Sigmoid colon (tissue), 7 donors: Measurements from ENCODE around the gene PCDHGA6. TPM values are rescaled to one million over a fixed set of nuclear protein-coding genes. Genes with fewer than 3 reads are reported as not detected.
"Not testable (repeated sequence)": the region's sequence is repeated elsewhere in the genome, so short reads cannot be mapped to it uniquely, and the experiment has no call there.

Experiments
- DNase-seq: peaks from one replicate; pipeline ENCODE4 v3.0.0-alpha.2; 2019
- H3K27ac ChIP-seq, 4 donors: fragments of 200-600 bp; sonication (generic); one replicate each; pipeline ENCODE4 v1.5.1; 2016 to 2019; ENCODE audit warnings: mild to moderate bottlenecking in 1 of 4
- H3K27me3 ChIP-seq, 3 donors: fragments of 200-600 bp; sonication (generic); one replicate each; pipeline ENCODE4 v1.5.1; 2019; ENCODE audit warnings: mild to moderate bottlenecking in 1 of 3
- H3K36me3 ChIP-seq, 4 donors: fragments of 200-600 bp; sonication (generic); one replicate each; pipeline ENCODE4 v1.5.1; 2016 to 2019
- H3K4me1 ChIP-seq, 4 donors: fragments of 200-600 bp; sonication (generic); one replicate each; pipeline ENCODE4 v1.5.1; 2017 to 2019
- H3K4me3 ChIP-seq, 4 donors: fragments of 200-600 bp; sonication (generic); one replicate each; pipeline ENCODE4 v1.5.1; 2017 to 2019; ENCODE audit warnings: mild to moderate bottlenecking in 2 of 4, moderate library complexity in 1 of 4
- H3K9me3 ChIP-seq, 4 donors: fragments of 200-600 bp in 3 of 4; sonication (generic) in 3 of 4; one replicate each; pipeline versions ENCODE4 v1.5.1 to v1.6.1; 2013 to 2019
- CTCF ChIP-seq, 4 experiments: fragments of 450-650 bp in 3 of 4; fragments of 200-600 bp in 1 of 4; IDR thresholded peaks; one replicate each; pipeline ENCODE4 v1.5.1; 2016 to 2019; ENCODE audit warnings: antibody characterized with exemption in 4 of 4, mild to moderate bottlenecking in 3 of 4, moderate library complexity in 2 of 4
- EP300 ChIP-seq, 4 donors: sonication (generic); formaldehyde crosslinking; IDR thresholded peaks; one replicate each; pipeline ENCODE4 v1.6.1; 2017; ENCODE audit warnings: antibody characterized with exemption in 4 of 4
- POLR2A ChIP-seq, 2 donors: fragments of 450-650 bp; IDR thresholded peaks; one replicate each; pipeline ENCODE4 v1.6.1; 2016; ENCODE audit warnings: antibody characterized with exemption in 2 of 2, mild to moderate bottlenecking in 2 of 2, moderate library complexity in 2 of 2
- POLR2AphosphoS5 ChIP-seq, 4 donors: sonication (generic); formaldehyde crosslinking; IDR thresholded peaks; one replicate each; pipeline ENCODE4 v1.6.1; 2017; ENCODE audit warnings: antibody characterized with exemption in 4 of 4
- WGBS, 2 donors: extraction: QIAGEN DNeasy Blood & Tissue Kit; methylation state at CpG; one replicate each; pipeline ENCODE4 v1.1.7; 2013; 5-methylcytosine and 5-hydroxymethylcytosine counted together
- intact Hi-C: fragments of 100-400 bp; cut with DNase I; formaldehyde crosslinking; loops from one replicate; pipeline ENCODE4 v1.15.1; 2023
- polyA plus RNA-seq, 3 donors: library from polyadenylated mRNA; stranded (reverse); fragments of 200-250 nt; gene quantifications; one replicate each; pipeline ENCODE4 v1.2.3, GENCODE V29; 2013
- total RNA-seq, 4 donors: library from RNA; depleted of rRNA; stranded (reverse); fragments of >200 nt; gene quantifications; one replicate each; pipeline ENCODE4 v1.1.0, GENCODE V29; 2016
- donor health status: healthy with polysubstance abuse.
- donor health status: Bipolar disorder and iron deficiency.
- donor health status: healthy.

Gene PCDHGA6
- total and polyA plus RNA-seq, 7 donors: 0.85 to 13.6 (median 5.8) TPM; not detected in 2

- intact Hi-C loops: no loop called here
- Histone ChIP-seq H3K36me3 (no peaks in the 10 kb centered on the region), H3K4me3 (no peak overlapping the region), H3K27ac (no peak overlapping the region), H3K27me3 (peaks cover 0 to 7% (median 4%) of the 10 kb centered on the region in 3 donors), H3K4me1 (no peaks in the 10 kb centered on the region), H3K9me3 (peaks cover 34 to 92% (median 61%) of the 10 kb centered on the region in 4 donors)
- DNase-seq: no peak
- TF ChIP-seq POLR2AphosphoS5 (IDR thresholded peaks at IDR 0.05) (no peak), POLR2A (IDR thresholded peaks at IDR 0.05) (no peak), CTCF (IDR thresholded peaks at IDR 0.05) (no peak), EP300 (IDR thresholded peaks at IDR 0.05) (no peak)
- WGBS, 2 donors: 39 to 61% methylated on average over 46 of the region's 46 CpGs
Observed at GRCh38 chr5:141366016-141366896, 7.4 kb upstream of the PCDHGA6 start.

GRCh38 chr5:141369994-141370848, 3.5 kb upstream of the PCDHGA6 start, which contains the start of gene PCDHGB3:
TSS of gene PCDHGB3 (plus strand) at chr5:141370242. CDS start at chr5:141370395, 153 bp downstream.
- Histone ChIP-seq H3K27me3 (peaks cover 0 to 7% (median 0%) of the 10 kb centered on the region in 3 donors), H3K4me1 (no peaks in the 10 kb centered on the region), H3K4me3 (peak within 1 kb of the TSS in 2 of 4 donors; percentile 17 to 19), H3K9me3 (peaks cover 49 to 95% (median 71%) of the 10 kb centered on the region in 4 donors), H3K36me3 (peaks cover 0 to 6% (median 0%) of the 10 kb centered on the region in 4 donors), H3K27ac (no peak within 1 kb of the TSS)
- DNase-seq: no peak
- TF ChIP-seq POLR2AphosphoS5 (IDR thresholded peaks at IDR 0.05) (no peak), CTCF (IDR thresholded peaks at IDR 0.05) (no peak), EP300 (IDR thresholded peaks at IDR 0.05) (no peak), POLR2A (IDR thresholded peaks at IDR 0.05) (no peak)
- intact Hi-C loops: no loop called here
- WGBS, 2 donors: 19 to 42% methylated on average over 32 of the region's 32 CpGs

GRCh38 chr5:141371572-141372475, 1.9 kb upstream of the PCDHGA6 start:
- Histone ChIP-seq H3K27me3 (peaks cover 0 to 3% (median 0%) of the 10 kb centered on the region in 3 donors), H3K36me3 (peaks cover 0 to 6% (median 0%) of the 10 kb centered on the region in 4 donors), H3K4me3 (no peak overlapping the region), H3K9me3 (peaks cover 44 to 91% (median 67%) of the 10 kb centered on the region in 4 donors), H3K4me1 (no peaks in the 10 kb centered on the region), H3K27ac (no peak overlapping the region)
- WGBS, 2 donors: 41 to 69% methylated on average over 69 of the region's 69 CpGs
- DNase-seq: no peak
- no peak for TF ChIP-seq CTCF (IDR thresholded peaks at IDR 0.05)
- no peak for TF ChIP-seq POLR2AphosphoS5 (IDR thresholded peaks at IDR 0.05)
- no peak for TF ChIP-seq POLR2A (IDR thresholded peaks at IDR 0.05)
- no peak for TF ChIP-seq EP300 (IDR thresholded peaks at IDR 0.05)
- intact Hi-C loops: no loop called here

- H3K27me3 ChIP-seq: no peaks in the 10 kb centered on the region
- H3K9me3 ChIP-seq: peaks cover 42 to 91% (median 72%) of the 10 kb centered on the region in 4 donors
- intact Hi-C loops: no loop called here
- H3K4me1 ChIP-seq: no peaks in the 10 kb centered on the region
- H3K36me3 ChIP-seq: peaks cover 0 to 6% (median 0%) of the 10 kb centered on the region in 4 donors
- no peak for TF ChIP-seq CTCF (IDR thresholded peaks at IDR 0.05)
- TF ChIP-seq POLR2AphosphoS5 (IDR thresholded peaks at IDR 0.05): no peak
- no peak for TF ChIP-seq EP300 (IDR thresholded peaks at IDR 0.05)
- no peak for TF ChIP-seq POLR2A (IDR thresholded peaks at IDR 0.05)
- 69 to 72% methylated on average over 14 of the region's 14 CpGs for WGBS, 2 donors
- H3K4me3 ChIP-seq: no peak overlapping the region
- no peak for DNase-seq
- no peak overlapping the region for H3K27ac ChIP-seq
Observed at GRCh38 chr5:141374627-141375026, 936 bp downstream of the PCDHGA6 start.

GRCh38 chr5:141375444-141376155, 1.9 kb downstream of the PCDHGA6 start:
- intact Hi-C loops: not testable (repeated sequence)
- 60 to 72% methylated on average over 42 to 43 of the region's 48 CpGs for WGBS, 2 donors

More at GRCh38 chr5:141375444-141376155, 1.9 kb downstream of the PCDHGA6 start:
- H3K27me3 ChIP-seq, H3K36me3 ChIP-seq, H3K4me3 ChIP-seq, DNase-seq, H3K27ac ChIP-seq, H3K4me1 ChIP-seq: not testable (repeated sequence)
- H3K9me3 ChIP-seq: peaks cover 41 to 85% (median 67%) of the 10 kb centered on the region in 4 donors
